Measurements from ENCODE around the gene ZEB2. TPM values are rescaled to one million over a fixed set of nuclear protein-coding genes. Genes with fewer than 3 reads are reported as not detected.
A peak's percentile ranks its signal among the peaks of the same experiment; 100 is the strongest.

Gene ZEB2
- total RNA-seq, 2 donors from 2014 or later, result 22.5 to 58.2 TPM

DNA sequence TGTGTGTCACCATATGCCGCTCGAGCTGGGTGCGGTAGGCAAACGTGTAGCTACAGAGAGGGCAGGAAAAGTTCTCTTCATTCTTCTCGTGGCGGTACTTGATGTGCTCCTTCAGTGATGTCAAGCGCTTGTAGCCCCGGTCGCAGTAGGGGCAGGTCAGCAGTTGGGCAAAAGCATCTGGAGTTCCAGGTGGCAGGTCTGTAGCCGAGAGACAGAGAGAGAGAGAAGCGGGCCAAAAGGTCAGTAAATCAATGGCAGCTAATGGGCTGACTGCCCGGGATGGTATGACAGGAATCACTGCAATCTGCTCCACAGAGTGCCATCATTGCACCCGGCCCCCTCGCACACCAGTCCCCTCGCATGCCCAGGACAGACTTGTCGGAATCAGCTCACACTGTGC is 116.0 kb downstream of the ZEB2 start:
- peaks cover 6% of the 10 kb centered on the region for H3K27me3 Mint-ChIP-seq (ENCODE audit: low read depth)
- H3K36me3 Mint-ChIP-seq (ENCODE audit: insufficient read depth in 2 of 2), result peaks cover 5 to 11% of the 10 kb centered on the region in 2 donors
- ATAC-seq (replicated peaks in 1 of 2) (no peak), DNase-seq (no peak)
- no peak overlapping the region for H3K4me3 Mint-ChIP-seq
- H3K27ac Mint-ChIP-seq, result no peak overlapping the region
- peaks cover 7% of the 10 kb centered on the region for H3K4me1 Mint-ChIP-seq (ENCODE audit: low read depth)
- no peaks in the 10 kb centered on the region for H3K9me3 Mint-ChIP-seq

DNA sequence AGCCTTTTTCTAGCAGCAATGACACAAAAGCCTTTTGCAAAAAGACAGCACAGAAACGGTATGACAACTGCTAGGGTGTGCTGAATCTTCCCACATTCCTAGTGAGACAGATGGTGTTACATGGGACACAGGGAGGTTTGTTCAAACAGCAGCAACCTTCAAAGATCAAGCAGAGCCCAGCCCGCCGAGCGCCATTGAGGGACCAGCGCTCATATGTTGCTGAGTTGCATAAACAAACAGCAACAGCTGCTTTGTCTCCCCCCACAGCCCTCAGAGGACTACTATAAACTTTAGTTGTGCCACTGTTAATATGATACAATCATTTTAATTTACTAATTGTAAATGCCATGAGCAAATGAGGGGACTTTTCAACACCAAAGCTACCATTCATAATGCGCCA is 117.7 kb downstream of the ZEB2 start:
- Mint-ChIP-seq H3K27me3 (ENCODE audit: low read depth) (no peaks in the 10 kb centered on the region), H3K27ac (no peak overlapping the region), H3K4me1 (ENCODE audit: low read depth) (peaks cover 7% of the 10 kb centered on the region), H3K36me3 (ENCODE audit: insufficient read depth in 2 of 2) (peaks cover 9 to 15% of the 10 kb centered on the region in 2 donors), H3K9me3 (no peaks in the 10 kb centered on the region), H3K4me3 (no peak overlapping the region)
- no peak for ATAC-seq (replicated peaks in 1 of 2)
- DNase-seq, result no peak

DNA sequence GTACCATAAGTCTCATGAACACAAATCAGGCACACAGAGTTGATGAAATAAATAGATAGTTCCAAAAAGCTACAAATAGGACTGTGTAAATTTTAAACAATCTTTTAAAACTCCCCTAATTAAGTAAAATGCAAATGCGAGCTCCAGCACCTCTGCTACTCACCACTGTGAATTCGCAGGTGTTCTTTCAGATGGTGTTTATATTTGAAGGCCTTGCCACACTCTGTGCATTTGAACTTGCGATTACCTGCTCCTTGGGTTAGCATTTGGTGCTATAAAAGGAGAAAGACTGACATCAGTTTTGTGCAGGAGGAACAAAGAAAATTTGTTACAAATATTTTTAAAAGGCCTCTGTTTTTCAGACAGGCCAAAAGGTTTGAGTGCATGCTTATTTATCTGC is 118.9 kb downstream of the ZEB2 start:
- ATAC-seq (replicated peaks in 1 of 2), result no peak
- peaks cover 15 to 16% of the 10 kb centered on the region in 2 donors for H3K36me3 Mint-ChIP-seq (ENCODE audit: insufficient read depth in 2 of 2)

DNA sequence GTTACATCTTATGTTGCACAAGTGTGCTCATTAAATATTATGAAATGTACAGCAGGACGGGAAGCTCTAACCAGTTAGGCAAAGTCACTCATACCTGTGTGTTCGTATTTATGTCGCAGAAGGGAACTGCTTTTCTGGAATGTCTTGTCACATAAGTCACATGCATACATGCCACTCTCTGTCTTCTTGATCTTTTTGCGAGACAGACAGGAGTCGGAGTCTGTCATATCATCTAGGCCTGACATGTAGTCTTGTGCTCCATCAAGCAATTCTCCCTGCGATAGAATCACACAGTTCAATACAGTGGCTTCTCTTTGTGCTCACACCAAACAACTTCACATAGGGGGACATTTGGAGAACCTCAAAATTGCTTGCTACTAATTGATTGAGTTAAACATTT is 123.6 kb downstream of the ZEB2 start:
- Mint-ChIP-seq H3K4me3 (no peak overlapping the region), H3K27ac (peak overlapping the region; percentile 27), H3K36me3 (ENCODE audit: insufficient read depth in 2 of 2) (peaks cover 20% of the 10 kb centered on the region in 2 donors), H3K9me3 (no peaks in the 10 kb centered on the region), H3K4me1 (ENCODE audit: low read depth) (no peaks in the 10 kb centered on the region), H3K27me3 (ENCODE audit: low read depth) (no peaks in the 10 kb centered on the region)
- ATAC-seq (replicated peaks in 1 of 2) (no peak), DNase-seq (no peak)

More for the DNA sequence above, 118.9 kb downstream of the ZEB2 start:
- H3K9me3 Mint-ChIP-seq, result no peaks in the 10 kb centered on the region
- no peak overlapping the region for H3K4me3 Mint-ChIP-seq
- H3K27ac Mint-ChIP-seq, result no peak overlapping the region
- peaks cover under 1% of the 10 kb centered on the region for H3K4me1 Mint-ChIP-seq (ENCODE audit: low read depth)
- H3K27me3 Mint-ChIP-seq (ENCODE audit: low read depth), result no peaks in the 10 kb centered on the region
- DNase-seq, result no peak

DNA sequence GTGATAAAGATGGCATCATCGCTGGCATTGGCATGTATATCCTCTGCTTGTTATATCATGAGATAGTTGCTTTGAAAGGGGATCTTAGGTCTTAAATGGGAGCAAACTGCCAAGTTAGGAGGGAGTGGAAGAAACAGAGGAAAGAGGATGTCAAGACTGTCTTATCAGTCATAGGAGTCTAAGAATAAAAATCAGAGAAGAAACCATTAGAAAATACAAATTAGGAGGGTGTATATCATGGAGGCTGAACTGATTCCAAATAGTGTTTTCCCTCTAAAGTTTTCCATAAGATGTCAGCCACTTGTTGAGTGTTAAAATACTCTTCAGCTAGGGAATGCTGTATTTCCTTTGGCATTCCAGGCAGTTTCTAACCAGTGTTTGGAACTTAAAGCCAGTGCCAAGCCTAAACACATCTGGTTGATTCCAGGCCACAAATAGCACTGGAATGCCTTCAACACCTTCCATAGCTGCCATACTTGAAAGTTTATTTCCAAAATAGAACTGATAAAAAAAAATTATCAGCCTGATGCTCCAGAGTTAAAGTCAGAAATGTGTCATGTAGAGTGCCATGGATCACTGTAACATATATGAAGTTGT is 129.4 kb downstream of the ZEB2 start:
- Mint-ChIP-seq H3K27ac (no peak overlapping the region), H3K36me3 (ENCODE audit: insufficient read depth in 2 of 2) (peaks cover 0 to 7% of the 10 kb centered on the region in 2 donors), H3K9me3 (no peaks in the 10 kb centered on the region), H3K4me3 (no peak overlapping the region), H3K27me3 (ENCODE audit: low read depth) (no peaks in the 10 kb centered on the region), H3K4me1 (ENCODE audit: low read depth) (no peaks in the 10 kb centered on the region)
- DNase-seq (no peak), ATAC-seq (replicated peaks in 1 of 2) (no peak)

DNA sequence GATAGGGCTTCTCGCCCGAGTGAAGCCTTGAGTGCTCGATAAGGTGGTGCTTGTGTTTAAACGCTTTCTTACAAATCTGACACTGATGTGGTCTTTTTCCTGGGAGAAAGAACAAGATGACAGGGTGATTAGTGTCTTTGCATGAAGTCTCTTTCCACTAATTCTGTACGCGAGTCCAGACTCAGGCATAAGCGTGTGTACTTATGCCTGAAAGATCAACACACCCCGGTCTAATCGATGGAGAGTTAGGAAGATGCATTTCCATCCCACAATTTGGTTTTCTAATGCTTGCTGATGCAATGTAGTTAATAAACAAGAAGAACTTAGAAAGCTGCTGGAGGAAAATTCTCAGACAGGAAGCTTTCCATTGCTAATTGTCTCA is 130.0 kb downstream of the ZEB2 start:
- Mint-ChIP-seq H3K4me3 (no peak overlapping the region), H3K36me3 (ENCODE audit: insufficient read depth in 2 of 2) (peaks cover 0 to 4% of the 10 kb centered on the region in 2 donors), H3K9me3 (no peaks in the 10 kb centered on the region), H3K27me3 (ENCODE audit: low read depth) (no peaks in the 10 kb centered on the region), H3K27ac (no peak overlapping the region), H3K4me1 (ENCODE audit: low read depth) (no peaks in the 10 kb centered on the region)
- DNase-seq (no peak), ATAC-seq (replicated peaks in 1 of 2) (no peak)

DNA sequence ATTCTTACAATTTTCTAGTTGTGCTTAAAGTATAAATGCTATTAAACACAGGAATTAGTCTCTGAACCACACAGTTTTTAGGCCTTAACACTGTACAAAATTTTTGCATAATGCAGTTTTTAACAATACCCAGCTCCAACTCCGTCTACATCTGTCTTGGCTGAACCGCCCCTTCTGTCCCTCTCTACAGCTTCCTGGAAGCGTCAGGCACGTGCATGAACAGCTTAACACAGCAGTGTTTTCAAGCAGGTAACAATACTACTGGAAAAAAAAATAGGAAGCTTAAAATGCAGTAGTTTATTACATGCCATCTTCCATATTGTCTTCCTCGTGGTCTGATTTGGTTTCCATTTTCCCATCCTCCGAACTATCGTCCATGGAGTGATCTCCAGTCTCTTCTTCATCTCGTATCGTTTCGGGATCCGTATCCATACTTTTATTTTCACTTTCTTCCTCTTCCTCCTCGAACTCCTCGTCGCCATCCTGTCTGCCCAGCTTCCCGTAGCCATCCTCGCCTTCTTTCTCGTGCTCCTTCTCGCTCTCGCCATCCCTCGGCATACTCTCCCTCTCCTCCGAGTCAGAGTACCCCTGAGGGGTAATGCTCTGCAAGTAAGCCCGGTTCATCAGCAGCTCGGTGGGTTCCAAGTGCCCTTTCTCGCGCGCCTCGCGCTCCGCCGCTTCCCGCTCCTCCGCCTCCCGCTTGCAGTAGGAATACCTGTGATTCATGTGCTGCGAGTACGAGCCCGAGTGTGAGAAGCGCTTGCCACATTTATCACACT is 130.6 kb downstream of the ZEB2 start:
- Mint-ChIP-seq H3K9me3 (no peaks in the 10 kb centered on the region), H3K36me3 (ENCODE audit: insufficient read depth in 2 of 2) (peaks cover 0 to 4% of the 10 kb centered on the region in 2 donors), H3K27me3 (ENCODE audit: low read depth) (no peaks in the 10 kb centered on the region), H3K27ac (no peak overlapping the region), H3K4me1 (ENCODE audit: low read depth) (no peaks in the 10 kb centered on the region), H3K4me3 (no peak overlapping the region)
- no peak for DNase-seq
- ATAC-seq (replicated peaks in 1 of 2), result no peak

DNA sequence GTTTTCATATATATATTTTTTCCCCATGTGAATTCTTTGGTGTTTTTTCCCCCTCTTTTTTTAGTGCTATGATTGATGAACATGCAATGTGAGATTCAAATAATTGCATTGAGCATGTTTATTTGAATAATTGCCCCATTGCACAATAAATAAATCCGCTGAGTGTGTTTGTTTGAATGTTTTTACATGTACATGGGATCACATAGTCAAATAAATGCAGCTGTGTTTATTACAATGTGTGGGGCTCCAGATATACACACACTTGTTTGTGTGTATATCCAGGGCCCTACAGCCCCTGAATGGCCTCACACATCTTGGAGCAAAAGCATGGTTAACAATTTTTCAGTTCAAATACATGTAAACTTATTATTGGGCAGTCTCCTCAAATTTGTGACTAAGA is 134.5 kb downstream of the ZEB2 start:
- Mint-ChIP-seq H3K36me3 (ENCODE audit: insufficient read depth in 2 of 2) (no peaks in the 10 kb centered on the region), H3K9me3 (no peaks in the 10 kb centered on the region), H3K27ac (no peak overlapping the region), H3K27me3 (ENCODE audit: low read depth) (no peaks in the 10 kb centered on the region), H3K4me1 (ENCODE audit: low read depth) (peaks cover 31% of the 10 kb centered on the region), H3K4me3 (no peak overlapping the region)
- DNase-seq, result no peak
- ATAC-seq (replicated peaks in 1 of 2), result no peak

DNA sequence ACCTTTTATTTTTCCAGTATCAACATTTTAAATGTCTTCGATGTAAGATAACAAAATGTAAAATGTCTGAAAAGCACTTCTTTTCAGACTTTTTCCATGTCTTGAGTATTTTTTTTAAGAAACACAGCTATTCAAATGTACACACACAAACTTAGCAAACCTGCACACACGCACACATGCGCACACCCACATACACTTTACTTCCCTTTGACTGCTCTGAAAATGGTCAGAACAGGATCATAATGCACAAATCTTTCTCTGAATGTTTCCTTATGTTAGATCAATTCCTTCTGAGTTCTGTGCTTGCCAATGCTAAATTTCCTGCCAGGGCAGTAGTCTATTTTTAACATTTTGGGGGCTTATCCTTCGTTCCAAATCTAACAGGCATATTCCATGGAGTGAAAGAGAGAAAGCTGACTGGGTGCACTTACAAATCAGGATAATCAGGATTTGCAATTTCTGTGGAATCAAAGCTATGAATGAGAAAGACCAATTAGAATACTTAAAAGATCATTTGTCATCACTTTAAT is 136.3 kb downstream of the ZEB2 start:
- DNase-seq, result no peak
- H3K4me3 Mint-ChIP-seq, result peak overlapping the region in 1 of 2 donors; percentile 1
- H3K9me3 Mint-ChIP-seq, result no peaks in the 10 kb centered on the region
- peaks cover 43% of the 10 kb centered on the region for H3K4me1 Mint-ChIP-seq (ENCODE audit: low read depth)
- H3K27ac Mint-ChIP-seq, result no peak overlapping the region
- no peaks in the 10 kb centered on the region for H3K36me3 Mint-ChIP-seq (ENCODE audit: insufficient read depth in 2 of 2)
- no peaks in the 10 kb centered on the region for H3K27me3 Mint-ChIP-seq (ENCODE audit: low read depth)
- no peak for ATAC-seq (replicated peaks in 1 of 2)

DNA sequence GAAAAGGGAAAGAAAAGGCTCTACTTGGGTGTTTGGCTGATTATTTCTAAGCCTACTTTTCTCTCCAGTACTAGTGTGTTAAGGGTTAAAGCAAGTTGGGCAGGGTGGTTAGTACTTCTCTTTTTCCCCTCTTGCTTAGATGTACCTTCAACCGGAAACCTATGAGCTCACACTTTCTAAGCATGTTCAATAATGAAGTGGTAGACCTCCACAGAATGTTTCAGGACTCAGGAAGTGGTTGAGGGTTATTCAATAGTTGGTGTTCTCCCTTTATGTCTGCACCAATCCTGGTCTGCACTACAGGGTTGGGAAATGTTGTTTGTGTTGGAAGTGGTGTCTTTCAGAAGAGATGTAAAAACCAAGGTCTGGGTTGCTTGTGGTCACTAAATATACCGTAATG is 137.1 kb downstream of the ZEB2 start:
- Mint-ChIP-seq H3K9me3 (peaks cover 0 to 2% of the 10 kb centered on the region in 2 donors), H3K27ac (peak overlapping the region; percentile 56), H3K4me3 (peak overlapping the region; percentile 0 to 25), H3K27me3 (ENCODE audit: low read depth) (no peaks in the 10 kb centered on the region), H3K36me3 (ENCODE audit: insufficient read depth in 2 of 2) (no peaks in the 10 kb centered on the region), H3K4me1 (ENCODE audit: low read depth) (peaks cover 50% of the 10 kb centered on the region)
- DNase-seq (peak; percentile 28 to 34), ATAC-seq (replicated peaks in 1 of 2) (peak; percentile 91 to 96)

DNA sequence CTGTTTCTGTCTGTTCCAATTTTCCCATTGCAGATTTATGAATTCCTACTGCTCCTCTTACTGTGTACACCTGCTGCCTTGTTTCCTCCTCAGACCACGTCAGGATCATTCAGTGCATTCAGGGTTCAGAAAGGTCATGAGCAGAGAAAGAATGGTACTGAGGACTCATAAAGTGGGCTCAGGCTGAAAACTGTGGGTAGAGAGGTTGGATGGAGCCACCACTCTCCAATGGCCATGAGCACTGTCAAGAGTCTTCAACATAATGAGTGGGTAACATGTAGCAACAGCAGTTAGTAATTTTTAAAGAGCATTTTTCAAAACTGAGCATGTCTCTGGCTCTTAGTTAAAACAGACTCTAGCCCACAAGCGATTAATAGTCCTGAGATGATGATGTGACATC is 138.2 kb downstream of the ZEB2 start:
- Mint-ChIP-seq H3K4me3 (peak overlapping the region in 1 of 2 donors; percentile 25), H3K27ac (peak overlapping the region; percentile 56), H3K36me3 (ENCODE audit: insufficient read depth in 2 of 2) (no peaks in the 10 kb centered on the region), H3K9me3 (peaks cover 0 to 2% of the 10 kb centered on the region in 2 donors), H3K4me1 (ENCODE audit: low read depth) (peaks cover 61% of the 10 kb centered on the region), H3K27me3 (ENCODE audit: low read depth) (no peaks in the 10 kb centered on the region)
- ATAC-seq (replicated peaks in 1 of 2) (peak; percentile 12 to 50), DNase-seq (no peak)

DNA sequence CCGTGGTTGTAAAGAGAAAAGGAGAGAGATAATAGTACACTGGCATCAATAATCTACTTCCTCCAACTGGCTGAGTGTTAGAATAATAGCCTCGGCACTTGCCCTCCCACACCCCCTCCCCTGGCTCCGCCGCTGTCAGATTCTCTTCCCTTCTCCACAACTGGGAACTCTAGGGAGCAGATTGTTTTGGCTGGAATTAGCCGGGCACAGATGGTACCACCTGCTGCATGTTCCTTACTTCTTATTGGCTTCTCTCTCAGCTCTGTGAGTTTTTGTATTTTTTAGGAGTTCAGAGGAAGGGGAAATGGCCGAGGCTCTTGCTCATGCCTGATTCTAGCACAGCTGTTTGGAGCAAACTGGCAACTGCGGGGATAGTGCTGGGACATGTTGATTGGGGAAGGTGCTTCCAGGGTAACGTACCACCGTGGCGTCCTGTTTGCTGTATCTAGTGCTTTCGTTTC is 140.0 kb downstream of the ZEB2 start:
- Mint-ChIP-seq H3K27me3 (ENCODE audit: low read depth) (peaks cover 12% of the 10 kb centered on the region), H3K4me1 (ENCODE audit: low read depth) (peaks cover 69% of the 10 kb centered on the region), H3K9me3 (peaks cover 2% of the 10 kb centered on the region in 2 donors), H3K27ac (no peak overlapping the region), H3K4me3 (no peak overlapping the region), H3K36me3 (ENCODE audit: insufficient read depth in 2 of 2) (peaks cover 0 to 2% of the 10 kb centered on the region in 2 donors)
- DNase-seq (no peak), ATAC-seq (replicated peaks in 1 of 2) (no peak)

DNA sequence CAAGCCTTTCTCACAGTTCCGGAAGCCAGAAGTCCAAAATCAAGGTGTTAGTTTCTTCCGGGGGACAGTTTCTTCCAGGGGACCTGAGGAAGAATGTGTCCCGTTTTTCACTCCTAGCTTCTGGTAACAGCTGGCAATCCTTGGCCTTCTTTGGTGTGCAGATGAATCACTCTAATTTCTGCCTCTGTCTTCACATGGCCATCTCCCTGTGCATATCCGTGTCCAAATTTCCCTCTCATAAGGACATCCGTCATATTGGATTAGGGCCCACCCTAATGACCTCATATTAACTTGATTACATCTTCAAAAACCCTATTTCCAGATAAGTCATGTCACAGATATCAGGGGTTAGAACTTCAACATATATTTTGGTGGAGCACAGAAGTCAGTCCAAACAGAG is 141.4 kb downstream of the ZEB2 start:
- no peak for ATAC-seq (replicated peaks in 1 of 2)
- no peak overlapping the region for H3K4me3 Mint-ChIP-seq

More for the DNA sequence above, 141.4 kb downstream of the ZEB2 start:
- Mint-ChIP-seq H3K36me3 (ENCODE audit: insufficient read depth in 2 of 2) (peaks cover 0 to 2% of the 10 kb centered on the region in 2 donors), H3K27ac (no peak overlapping the region), H3K9me3 (peaks cover 2% of the 10 kb centered on the region in 2 donors), H3K4me1 (ENCODE audit: low read depth) (peaks cover 72% of the 10 kb centered on the region), H3K27me3 (ENCODE audit: low read depth) (peaks cover 16% of the 10 kb centered on the region)
- no peak for DNase-seq

Measured in activated T-cell treated with anti-CD3 and anti-CD28 coated beads, Interleukin-2, amount 50 U/mL, for 72 hours (primary cell).